ENCODE results near the gene FAM174C. TPM values are rescaled to one million over a fixed set of nuclear protein-coding genes. Genes with fewer than 3 reads are reported as not detected.

FAM174C gene
- total RNA-seq, 2 donors from 2014 or later: 48.0 to 63.9 TPM

- ATAC-seq: peak; percentile 72
- TF ChIP-seq CTCF (IDR thresholded peaks at IDR 0.05) (peak in 2 of 7 experiments; percentile 5 to 7), POLR2A (IDR thresholded peaks at IDR 0.05) (peak; percentile 90 to 98 (median 98))
- 5 to 15% methylated on average over 10 to 25 of the region's 28 CpGs for WGBS, 2 donors
- Histone ChIP-seq H3K36me3 (replicated peaks in 1 of 2; ENCODE audit: insufficient read depth in 1 of 2, low read depth in 2 of 2) (peaks cover 1 to 6% of the 10 kb centered on the region in 2 donors), H3K9me3 (no peaks in the 10 kb centered on the region), H3K4me3 (no peak overlapping the region), H3K4me1 (peaks cover 88% of the 10 kb centered on the region), H3K27ac (peak overlapping the region; percentile 98 to 100 (median 98)), H3K27me3 (no peaks in the 10 kb centered on the region)
- DNase-seq: peak; percentile 97 to 99 (median 98)
- intact Hi-C loops (cut with DNase I): no loop called here
Measured at GRCh38 chr19:1261798-1262622, 13.3 kb upstream of the FAM174C start.

- H3K27ac ChIP-seq: peak overlapping the region; percentile 98 to 100 (median 98)
- peaks cover 90% of the 10 kb centered on the region for H3K4me1 ChIP-seq
- H3K27me3 ChIP-seq: no peaks in the 10 kb centered on the region
- H3K36me3 ChIP-seq (replicated peaks in 1 of 2; ENCODE audit: insufficient read depth in 1 of 2, low read depth in 2 of 2): peaks cover 0 to under 1% of the 10 kb centered on the region in 2 donors
- no peak for DNase-seq
- no peaks in the 10 kb centered on the region for H3K9me3 ChIP-seq
- no peak for ATAC-seq
- H3K4me3 ChIP-seq: no peak overlapping the region
- intact Hi-C loops (cut with DNase I): no loop called here
- peak in 1 of 7 experiments; percentile 2 for TF ChIP-seq CTCF (IDR thresholded peaks at IDR 0.05)
- no peak for TF ChIP-seq POLR2A (IDR thresholded peaks at IDR 0.05)
- 46 to 47% methylated on average over 17 to 19 of the region's 21 CpGs for WGBS, 2 donors
Measured at GRCh38 chr19:1262623-1263123, 12.7 kb upstream of the FAM174C start.

DNA sequence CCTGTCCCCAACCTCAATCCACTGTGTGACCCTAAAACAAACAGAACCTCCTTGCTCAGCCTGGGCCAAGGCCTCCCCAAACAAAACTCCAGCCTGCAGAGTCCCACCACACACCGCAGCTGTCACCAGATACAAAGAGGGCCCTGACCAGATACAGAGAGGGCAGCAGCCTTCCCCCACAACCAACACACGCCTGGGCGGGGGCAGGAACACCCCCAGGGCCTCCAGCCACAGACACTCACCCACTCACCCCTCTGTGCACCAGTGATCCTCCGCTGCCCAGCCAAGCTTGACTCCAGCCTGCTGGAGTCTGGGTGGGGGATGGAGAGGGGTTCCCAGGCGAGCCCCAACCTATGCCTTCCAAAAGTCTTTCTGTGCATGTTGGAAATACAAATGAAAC is 12.1 kb upstream of the FAM174C start:
- intact Hi-C loops (cut with DNase I): no loop called here
- TF ChIP-seq CTCF (IDR thresholded peaks at IDR 0.05) (no peak), POLR2A (IDR thresholded peaks at IDR 0.05) (no peak)

DNA sequence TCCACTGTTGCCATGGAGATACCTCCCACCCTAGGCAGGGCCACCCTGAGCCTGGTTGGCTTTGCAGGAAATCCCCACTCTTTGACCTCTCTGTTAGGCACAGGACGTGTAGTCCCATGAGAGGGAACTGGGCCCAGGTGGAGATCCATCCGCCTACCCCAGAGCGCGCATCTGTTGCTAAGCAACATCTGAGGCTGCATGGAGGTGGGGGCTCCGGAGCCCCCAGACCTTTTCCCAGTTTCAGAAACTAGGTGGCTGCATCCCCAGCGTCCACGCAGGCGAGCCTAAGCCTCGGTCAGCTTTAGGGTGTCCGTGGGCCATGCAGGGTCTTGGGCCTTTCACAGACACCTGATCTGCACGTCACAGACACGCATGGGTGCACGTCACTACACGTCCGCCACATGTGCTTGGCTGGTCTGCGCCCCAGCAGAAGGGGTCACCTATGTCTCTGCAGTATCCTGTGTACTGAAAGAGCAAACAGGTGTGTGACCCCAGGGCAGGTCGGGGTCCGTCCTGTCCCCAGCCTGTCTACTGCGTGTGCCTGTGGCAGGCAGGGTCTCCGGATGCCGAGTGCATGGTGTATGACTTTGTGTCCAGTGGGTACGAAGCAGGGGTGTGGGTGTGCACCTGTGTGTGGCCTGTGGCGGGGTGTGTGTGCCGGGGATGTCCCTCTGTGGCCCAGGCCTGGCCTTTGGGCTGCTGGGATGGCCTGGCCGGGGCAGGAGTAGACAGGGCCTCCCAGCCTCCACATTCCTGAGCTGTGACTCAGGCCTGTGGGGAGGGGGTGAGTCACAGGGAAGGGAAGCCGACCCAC is 10.3 kb upstream of the FAM174C start:
- intact Hi-C loops (cut with DNase I): no loop called here
- TF ChIP-seq POLR2A (IDR thresholded peaks at IDR 0.05) (no peak), CTCF (IDR thresholded peaks at IDR 0.05) (no peak)
- H3K4me3 ChIP-seq: no peak overlapping the region
- H3K4me1 ChIP-seq: peaks cover 80% of the 10 kb centered on the region
- no peaks in the 10 kb centered on the region for H3K36me3 ChIP-seq (replicated peaks in 1 of 2; ENCODE audit: insufficient read depth in 1 of 2, low read depth in 2 of 2)
- H3K9me3 ChIP-seq: no peaks in the 10 kb centered on the region
- peak overlapping the region; percentile 55 to 100 (median 90) for H3K27ac ChIP-seq
- H3K27me3 ChIP-seq: no peaks in the 10 kb centered on the region
- WGBS, 2 donors: 77 to 84% methylated on average over 17 to 26 of the region's 26 CpGs
- ATAC-seq (no peak), DNase-seq (peak; percentile 66 to 84 (median 71))

More for the DNA sequence above, 12.1 kb upstream of the FAM174C start:
- Histone ChIP-seq H3K27ac (peak overlapping the region; percentile 98 to 100 (median 98)), H3K36me3 (replicated peaks in 1 of 2; ENCODE audit: insufficient read depth in 1 of 2, low read depth in 2 of 2) (no peaks in the 10 kb centered on the region), H3K4me3 (no peak overlapping the region), H3K27me3 (no peaks in the 10 kb centered on the region), H3K9me3 (no peaks in the 10 kb centered on the region), H3K4me1 (peaks cover 90% of the 10 kb centered on the region)
- ATAC-seq (no peak), DNase-seq (no peak)
- whole genome bisulfite sequencing, 2 donors: 75 to 83% methylated on average over 1 to 5 of the region's 5 CpGs
